ENCODE results near the gene SND1.

Gene SND1

GRCh38 chr7:127733986-127734385 lies 82.0 kb downstream of the SND1 start:
- no peaks in the 10 kb centered on the region for H3K4me1 ChIP-seq (ENCODE audit: control insufficient read depth, insufficient read depth, low read length)
- TF ChIP-seq ZNF670 (tag by site-specific recombination; IDR thresholded peaks at IDR 0.05; ENCODE audit: low read depth) (no peak), HOXC10 (CRISPR knock-in tag; IDR thresholded peaks at IDR 0.05) (no peak), ZNF600 (tag by site-specific recombination; IDR thresholded peaks at IDR 0.05) (no peak), ZNF549 (tag by site-specific recombination; IDR thresholded peaks at IDR 0.05) (no peak), ZNF132 (tag by site-specific recombination; IDR thresholded peaks at IDR 0.05; ENCODE audit: borderline replicate concordance) (no peak), ZNF362 (tag by site-specific recombination; IDR thresholded peaks at IDR 0.05) (no peak), ZNF544 (tag by site-specific recombination; IDR thresholded peaks at IDR 0.05) (no peak), PRDM4 (tag by site-specific recombination; IDR thresholded peaks at IDR 0.05) (no peak), SCRT1 (tag by site-specific recombination; IDR thresholded peaks at IDR 0.05; ENCODE audit: borderline replicate concordance) (no peak), ZBTB48 (tag by site-specific recombination; IDR thresholded peaks at IDR 0.05) (no peak), ZNF341 (tag by site-specific recombination; IDR thresholded peaks at IDR 0.05; ENCODE audit: low read depth) (no peak), ZSCAN23 (tag by site-specific recombination; IDR thresholded peaks at IDR 0.05) (no peak), HIC1 (tag by site-specific recombination; IDR thresholded peaks at IDR 0.05) (no peak), ZBTB1 (tag by site-specific recombination; IDR thresholded peaks at IDR 0.05) (no peak), ZNF394 (tag by site-specific recombination; IDR thresholded peaks at IDR 0.05; ENCODE audit: borderline replicate concordance) (no peak), AEBP2 (tag by site-specific recombination; IDR thresholded peaks at IDR 0.05; ENCODE audit: borderline replicate concordance) (no peak), ZNF791 (tag by site-specific recombination; IDR thresholded peaks at IDR 0.05) (no peak), WT1 (tag by site-specific recombination; IDR thresholded peaks at IDR 0.05) (no peak)
- H3K36me3 ChIP-seq (ENCODE audit: control insufficient read depth in 2 of 2, insufficient read depth in 1 of 2, low read length in 2 of 2) = peaks cover 4 to 64% of the 10 kb centered on the region in 2 experiments
- ChIA-PET CTCF (interaction anchor here (0.5 to 1.6 kb wide), 4 partner anchors 59 to 402 kb away, joined by 3 to 4 read pairs (median 3); no protein-coding TSS in a partner anchor), POLR2A (no interaction called here)
- H3K9me3 ChIP-seq (ENCODE audit: control insufficient read depth, insufficient read depth, low read depth, low read length) = no peaks in the 10 kb centered on the region
- no peak overlapping the region for H3K4me3 ChIP-seq (ENCODE audit: low read depth, low read length)
- no peak overlapping the region for H3K27ac ChIP-seq (ENCODE audit: extremely low read depth, low read depth, low read length)

- Histone ChIP-seq H3K36me3 (ENCODE audit: control insufficient read depth in 2 of 2, insufficient read depth in 1 of 2, low read length in 2 of 2) (peaks cover 0 to 50% of the 10 kb centered on the region in 2 experiments; a peak in 2 of 3 replicates), H3K27ac (ENCODE audit: extremely low read depth, low read depth, low read length) (no peak overlapping the region), H3K4me3 (ENCODE audit: low read depth, low read length) (no peak overlapping the region), H3K9me3 (ENCODE audit: control insufficient read depth, insufficient read depth, low read depth, low read length) (no peaks in the 10 kb centered on the region), H3K4me1 (ENCODE audit: control insufficient read depth, insufficient read depth, low read length) (no peaks in the 10 kb centered on the region)
- ChIA-PET POLR2A (no interaction called here), CTCF (interaction anchor here (1.3 kb wide), 1 partner anchor 473 kb away, joined by 4 read pairs; no protein-coding TSS in a partner anchor)
- TF ChIP-seq ATF2 (tag by site-specific recombination; IDR thresholded peaks at IDR 0.05; ENCODE audit: low read depth) (no peak), ZNF621 (tag by site-specific recombination; IDR thresholded peaks at IDR 0.05) (no peak)
These were observed 84.5 kb downstream of the SND1 start for GRCh38 chr7:127736511-127736910.
